Right renal cortex interstitium (tissue), 3 donors: ENCODE results near the gene UBE2G1. TPM values are rescaled to one million over a fixed set of nuclear protein-coding genes. Genes with fewer than 3 reads are reported as not detected.

Experiments
- DNase-seq, 3 donors: peaks; one replicate each; pipeline ENCODE4 v3.0.0-alpha.2; 2013; ENCODE audit warnings: low read depth in 3 of 3, low spot score in 2 of 3
- polyA plus RNA-seq, 3 donors: library from polyadenylated mRNA; unstranded; fragments of 120-200 nt; gene quantifications; one replicate each; pipeline ENCODE4 v1.2.1, GENCODE V29; 2013; ENCODE audit not compliant: insufficient read length in 3 of 3

UBE2G1 gene
- polyA plus RNA-seq, 3 donors: 58.6 to 62.3 (median 61.6) TPM

DNA sequence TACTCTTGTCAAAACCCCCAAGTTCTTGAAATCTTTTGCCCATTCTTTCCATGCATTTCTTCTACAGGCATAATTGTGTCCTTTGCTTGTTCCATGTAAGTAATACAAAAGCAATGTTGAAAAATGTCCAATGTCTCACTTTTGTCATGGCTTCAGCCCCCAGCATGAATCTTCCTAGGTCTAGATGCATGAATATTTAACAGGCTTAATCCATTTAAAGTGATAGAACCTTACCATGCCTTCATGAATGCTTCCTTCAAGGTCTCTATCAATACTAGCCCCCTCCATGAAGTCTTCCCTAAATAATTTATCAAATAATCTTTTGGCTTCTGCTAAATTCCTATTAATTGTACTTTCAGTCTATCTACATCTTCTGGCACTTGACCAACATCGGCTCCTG is 56.6 kb downstream of the UBE2G1 start:
- no peak for DNase-seq

DNA sequence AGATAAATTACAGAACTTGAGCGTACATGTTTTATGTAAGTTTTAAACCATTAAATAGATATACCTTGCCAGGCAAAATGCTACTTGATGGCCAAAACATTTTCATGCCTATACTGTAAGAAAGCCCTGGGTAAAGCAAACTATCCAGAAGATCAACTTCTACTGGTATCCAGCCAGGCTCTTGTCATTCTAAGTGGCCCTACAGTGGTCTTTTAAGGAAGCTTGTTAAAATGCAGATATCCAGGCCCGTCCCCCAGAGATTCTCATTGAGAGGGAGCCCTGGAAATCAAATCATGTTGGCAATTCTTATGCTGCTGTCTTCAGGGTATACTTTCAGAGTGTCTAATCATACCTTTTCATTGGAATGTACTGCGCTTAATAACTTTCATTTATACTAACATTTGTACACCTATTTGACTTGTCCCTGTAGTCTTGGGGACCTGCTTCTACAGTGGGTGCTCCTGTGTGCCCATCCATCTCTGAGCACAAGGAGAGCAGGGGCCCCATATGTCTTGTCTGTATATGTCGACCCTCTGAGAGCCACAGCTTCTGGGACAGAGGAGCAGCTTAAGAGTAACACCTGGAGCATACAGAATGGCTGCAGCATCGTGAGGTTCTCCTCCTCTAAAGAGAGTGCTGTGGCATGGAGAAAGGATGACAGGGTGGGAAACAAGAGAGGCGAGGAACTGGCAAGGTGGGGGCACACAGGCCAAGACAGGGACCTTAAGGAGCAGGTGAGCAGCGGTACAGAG is 59.1 kb downstream of the UBE2G1 start:
- no peak for DNase-seq

DNA sequence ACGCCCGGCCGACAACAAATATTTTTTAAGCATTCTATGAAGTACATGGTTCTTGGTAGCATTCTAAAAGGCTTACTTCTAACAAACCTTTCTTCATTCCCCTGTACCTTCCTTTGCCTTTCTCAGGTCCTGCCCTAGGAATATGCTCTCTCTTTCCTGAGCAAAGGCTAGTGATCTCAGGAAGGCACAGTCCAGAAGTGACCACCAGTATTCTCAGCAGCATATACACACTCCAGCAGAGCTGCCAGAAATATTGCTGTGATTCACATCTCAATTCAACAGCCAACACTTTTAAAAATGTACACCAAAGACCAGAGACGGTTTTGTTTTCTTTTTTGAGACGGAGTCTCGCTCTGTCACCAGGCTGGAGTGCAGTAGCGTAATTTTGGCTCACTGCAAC is 61.3 kb downstream of the UBE2G1 start:
- no peak for DNase-seq

DNA sequence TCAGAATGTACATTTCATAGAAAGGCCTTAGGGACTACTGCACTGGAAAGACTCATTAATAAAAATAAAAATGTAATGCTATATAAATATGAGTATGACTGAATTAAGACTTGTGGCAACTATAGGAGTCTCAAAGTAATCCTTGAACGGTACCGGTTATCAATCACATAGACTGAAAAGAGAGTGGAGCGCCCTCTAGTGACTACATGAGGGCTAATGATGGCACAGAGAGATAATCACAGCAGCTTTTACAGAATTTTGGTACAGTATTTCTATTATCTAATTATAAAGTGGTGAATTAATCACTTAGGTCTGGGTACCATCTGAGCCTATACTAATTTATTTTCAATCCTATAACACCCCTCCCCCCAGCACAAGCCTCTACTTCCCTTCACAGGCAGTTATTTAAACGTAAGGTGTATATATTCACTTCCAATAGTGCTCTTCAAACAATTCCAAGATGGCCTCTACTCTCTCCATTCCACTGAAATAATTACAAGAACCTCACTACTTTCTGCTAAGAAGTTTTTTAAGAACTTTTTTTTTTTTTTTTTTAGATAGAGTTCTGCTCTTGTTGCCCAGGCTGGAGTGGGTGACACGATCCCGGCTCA is 62.0 kb downstream of the UBE2G1 start:
- no peak for DNase-seq

DNA sequence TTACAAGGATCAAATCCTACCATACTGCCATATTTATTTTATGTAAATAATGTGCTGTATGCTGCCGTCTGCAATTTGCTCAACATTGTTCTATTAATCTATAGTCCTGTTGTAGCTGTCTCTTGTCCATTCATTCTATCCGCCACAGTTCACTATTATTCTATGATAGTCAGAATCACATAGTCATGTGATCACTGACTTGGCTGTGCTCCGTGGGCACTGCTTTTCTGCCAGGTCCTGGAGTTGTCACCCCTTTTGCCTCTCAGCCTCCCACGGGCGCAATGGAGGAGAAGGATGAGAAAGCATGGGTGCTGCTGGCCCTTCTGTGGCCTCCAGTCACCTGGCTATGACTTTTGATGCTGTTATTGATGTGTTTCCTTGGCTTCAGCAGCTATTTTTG is 65.4 kb downstream of the UBE2G1 start:
- no peak for DNase-seq

DNA sequence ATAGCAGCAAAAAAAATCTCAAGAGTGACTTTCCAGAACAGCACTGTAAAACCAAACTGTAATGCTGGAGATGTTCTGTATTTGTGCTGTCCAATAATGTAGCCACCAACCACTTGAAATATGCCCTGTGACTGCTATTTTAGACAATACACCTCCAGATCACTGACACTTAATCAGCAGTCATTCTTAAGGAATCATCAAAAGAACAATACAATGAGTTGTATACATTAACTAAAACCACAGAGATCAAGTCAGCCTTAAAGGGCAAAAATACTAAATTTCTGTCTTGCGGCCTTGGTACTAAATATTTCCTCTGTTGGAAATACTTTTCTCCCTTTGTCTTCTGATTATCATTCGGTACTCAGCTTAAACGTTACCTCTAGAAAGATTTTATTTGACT is 69.1 kb downstream of the UBE2G1 start:
- DNase-seq: no peak

DNA sequence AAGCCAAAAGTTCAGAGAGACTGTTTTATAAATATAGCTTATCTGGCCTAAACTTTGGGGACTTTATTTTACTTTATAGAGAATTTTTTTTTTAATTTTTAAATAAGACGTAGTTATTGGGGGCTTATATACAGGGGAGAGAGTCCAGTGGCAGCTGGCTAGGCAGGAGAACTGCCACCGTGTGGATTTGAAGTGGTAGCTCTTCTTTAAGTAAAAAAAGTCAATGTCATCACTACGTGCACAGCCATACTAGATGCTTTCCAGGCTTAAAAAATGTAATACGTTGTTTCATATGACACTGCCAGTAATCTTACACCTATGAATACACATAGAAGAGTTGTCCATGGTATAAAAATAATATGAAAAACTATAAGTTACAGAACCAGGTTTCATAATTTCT is 70.8 kb downstream of the UBE2G1 start:
- no peak for DNase-seq

DNA sequence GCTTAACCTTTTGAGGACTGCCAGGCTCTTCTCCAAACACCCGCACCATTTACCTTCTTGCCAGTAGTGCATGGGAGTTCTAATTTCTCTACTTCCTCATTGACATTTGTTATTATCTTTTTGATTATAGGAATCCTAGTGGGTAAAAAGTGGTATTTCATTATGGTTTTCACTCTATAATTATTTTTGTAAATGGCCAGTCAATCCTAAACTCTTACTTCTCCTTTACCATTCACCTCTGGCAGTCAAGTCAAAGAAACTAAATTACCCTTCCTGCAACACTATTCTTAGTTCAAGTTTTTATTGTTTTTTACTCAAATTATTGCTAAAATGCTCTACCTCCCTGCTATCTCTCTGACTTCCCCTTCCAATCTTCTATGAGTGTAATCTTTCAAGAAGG is 72.9 kb downstream of the UBE2G1 start:
- no peak for DNase-seq

DNA sequence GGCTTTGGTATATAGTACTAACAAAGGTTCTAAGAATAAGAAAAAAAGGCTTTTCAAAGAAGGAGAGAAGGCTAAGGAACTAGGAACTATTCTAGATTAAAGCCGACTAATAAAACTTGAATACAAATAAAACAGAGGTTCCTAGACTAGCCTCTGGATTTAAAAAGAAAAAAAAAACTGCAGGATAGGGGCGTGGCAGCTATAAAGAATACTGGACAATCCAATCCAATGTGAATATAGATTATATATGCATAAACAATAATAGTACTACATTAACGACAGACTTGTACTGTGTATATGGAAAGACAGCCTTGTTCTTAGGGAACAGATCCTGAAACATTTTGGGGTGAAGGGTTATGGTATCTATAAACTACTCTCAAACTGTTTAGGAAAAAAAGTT is 78.8 kb downstream of the UBE2G1 start:
- DNase-seq: no peak

DNA sequence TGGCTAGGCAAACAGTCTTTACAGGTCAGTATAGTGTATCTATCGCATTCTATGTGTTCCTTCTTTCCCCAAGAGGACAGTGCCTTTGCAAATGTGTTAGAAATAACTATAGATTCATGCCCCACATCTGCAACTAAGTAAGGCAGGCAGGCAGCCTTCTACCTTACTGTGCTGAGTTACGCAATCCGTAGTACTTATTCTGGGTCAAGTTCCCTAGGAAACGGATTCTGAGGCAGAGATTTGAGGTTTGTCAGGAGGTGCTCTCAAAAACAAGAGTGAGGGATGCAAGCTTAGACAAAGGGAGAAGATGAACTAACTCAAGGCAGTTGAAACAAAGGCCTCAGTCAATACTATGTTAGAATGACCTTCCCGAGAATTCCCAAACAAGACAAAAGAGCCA is 90.0 kb downstream of the UBE2G1 start:
- DNase-seq: no peak

DNA sequence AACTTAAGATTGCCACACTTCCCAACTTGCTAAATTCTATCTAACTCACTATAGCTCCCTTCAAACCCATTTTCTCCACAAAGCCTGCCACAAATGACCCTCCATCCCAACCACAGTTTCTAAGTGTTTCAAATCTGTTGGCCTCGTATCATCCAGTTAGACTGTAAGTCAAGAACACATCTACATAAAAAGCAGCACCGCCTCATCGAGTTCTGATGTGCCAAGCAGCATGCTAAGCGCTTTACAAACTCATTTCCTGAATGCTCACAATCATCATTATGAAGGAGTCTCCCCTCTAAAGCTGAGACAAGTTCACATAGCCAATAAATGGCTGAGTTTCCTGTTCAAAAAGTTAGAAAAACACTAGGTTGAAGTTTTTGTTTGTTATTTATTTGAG is 93.5 kb downstream of the UBE2G1 start:
- no peak for DNase-seq

DNA sequence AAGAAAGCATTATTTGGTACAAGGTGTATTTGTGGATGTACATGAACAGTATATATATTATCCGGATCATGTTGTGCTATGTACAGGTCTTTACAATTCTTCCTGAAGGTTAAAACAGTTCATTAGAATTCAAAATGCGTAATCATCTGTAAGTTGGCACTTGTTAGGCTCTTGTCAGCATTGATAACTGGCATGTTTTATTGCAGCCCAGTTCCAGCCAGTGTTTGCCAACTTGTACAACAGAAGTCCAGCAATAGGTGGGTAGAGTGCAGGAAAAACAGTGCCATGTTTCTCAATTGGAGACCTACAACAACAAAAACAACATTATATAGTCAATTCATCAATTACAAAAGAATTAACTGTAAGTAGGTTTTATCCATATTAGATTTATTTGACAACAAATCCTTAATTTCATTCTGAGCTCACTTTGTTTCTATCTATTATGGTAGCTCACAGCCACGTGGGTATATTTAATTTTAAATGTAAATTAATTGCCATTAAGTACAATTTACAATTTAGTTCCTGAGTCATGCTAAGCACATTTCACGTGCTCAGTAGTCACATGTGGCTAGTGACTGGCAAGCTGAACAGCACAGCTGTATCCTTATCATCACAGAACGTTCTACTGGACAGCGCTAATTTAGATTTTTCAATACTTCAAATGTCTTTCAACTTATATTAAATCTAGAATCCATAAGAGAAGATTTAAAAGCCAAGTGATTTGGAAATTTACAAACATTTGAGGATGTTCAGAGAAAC is 94.1 kb downstream of the UBE2G1 start:
- no peak for DNase-seq

DNA sequence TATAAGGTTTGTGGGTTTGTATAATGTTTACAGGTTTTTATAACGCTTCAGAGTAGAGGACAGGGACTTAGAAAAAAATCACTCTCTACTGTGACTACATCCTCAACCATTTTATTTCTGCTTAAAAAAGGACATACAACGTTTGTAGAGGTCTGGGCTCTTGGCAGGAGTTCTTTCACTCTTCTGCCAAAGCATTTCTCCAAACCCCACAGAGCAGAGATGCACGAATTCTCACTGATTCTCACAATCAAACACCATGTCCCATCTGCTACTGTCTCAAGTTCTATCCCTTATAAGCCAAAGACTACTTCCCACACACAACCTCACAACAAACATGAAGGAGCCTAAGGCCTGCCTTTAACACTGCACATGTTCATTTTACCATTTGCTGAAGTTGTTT is 95.7 kb downstream of the UBE2G1 start:
- DNase-seq: no peak

DNA sequence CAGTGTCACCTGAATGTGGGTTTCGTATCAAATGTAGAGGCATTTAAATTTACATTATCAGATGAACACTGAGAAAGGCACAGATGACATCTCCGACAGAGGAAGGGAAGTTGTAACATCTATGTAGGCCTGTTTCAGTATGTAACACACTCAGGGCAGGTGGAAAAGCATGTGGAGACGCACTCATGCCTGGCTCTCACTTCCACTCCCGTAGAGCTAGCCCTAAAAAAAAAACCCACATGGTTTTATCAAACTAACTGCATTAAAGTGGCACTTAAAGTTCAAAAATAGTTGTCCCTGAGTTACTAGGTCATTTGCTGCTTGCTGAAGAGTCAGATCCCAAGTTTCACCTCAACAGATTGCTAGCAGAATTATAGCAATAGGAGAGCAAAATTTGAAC is 96.6 kb downstream of the UBE2G1 start:
- no peak for DNase-seq

DNA sequence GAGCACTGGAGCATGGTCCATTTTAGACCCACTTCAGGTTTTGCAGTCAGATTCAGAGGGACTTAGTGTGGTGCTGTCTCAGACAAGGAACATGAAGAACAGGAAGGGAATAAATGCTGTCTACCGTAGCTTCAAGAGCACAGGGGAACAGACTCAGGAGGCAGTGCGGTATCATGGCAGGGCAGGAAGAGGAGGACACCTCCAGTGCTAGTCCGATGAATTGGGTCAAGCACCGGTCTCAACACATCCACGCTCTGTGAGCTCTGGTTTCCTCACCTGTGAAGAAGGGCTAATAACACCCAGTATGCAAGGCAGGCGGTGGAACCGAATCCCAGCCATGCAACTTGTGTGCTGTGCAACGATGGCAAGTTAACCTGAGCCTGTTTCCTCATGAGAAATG is 99.1 kb downstream of the UBE2G1 start:
- no peak for DNase-seq

DNA sequence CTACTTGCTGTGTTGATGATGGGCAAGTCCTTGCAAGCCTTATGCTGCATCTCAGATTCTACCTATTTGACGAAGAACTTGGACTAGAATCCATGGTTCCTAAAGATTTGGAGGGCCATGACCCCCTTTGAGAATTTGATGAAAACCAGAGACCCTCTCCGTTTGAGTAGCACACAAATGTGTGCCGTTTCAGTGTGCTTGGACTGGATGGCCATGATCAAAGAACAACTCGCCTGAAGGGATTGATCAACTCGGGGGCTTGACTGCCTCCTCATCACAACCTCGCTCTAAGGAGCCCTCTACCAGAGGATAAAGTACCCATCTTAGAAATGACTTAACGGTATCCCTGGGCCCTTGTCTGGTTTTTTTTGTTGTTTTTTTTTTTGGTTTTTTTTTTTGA is 99.9 kb downstream of the UBE2G1 start:
- DNase-seq: no peak

DNA sequence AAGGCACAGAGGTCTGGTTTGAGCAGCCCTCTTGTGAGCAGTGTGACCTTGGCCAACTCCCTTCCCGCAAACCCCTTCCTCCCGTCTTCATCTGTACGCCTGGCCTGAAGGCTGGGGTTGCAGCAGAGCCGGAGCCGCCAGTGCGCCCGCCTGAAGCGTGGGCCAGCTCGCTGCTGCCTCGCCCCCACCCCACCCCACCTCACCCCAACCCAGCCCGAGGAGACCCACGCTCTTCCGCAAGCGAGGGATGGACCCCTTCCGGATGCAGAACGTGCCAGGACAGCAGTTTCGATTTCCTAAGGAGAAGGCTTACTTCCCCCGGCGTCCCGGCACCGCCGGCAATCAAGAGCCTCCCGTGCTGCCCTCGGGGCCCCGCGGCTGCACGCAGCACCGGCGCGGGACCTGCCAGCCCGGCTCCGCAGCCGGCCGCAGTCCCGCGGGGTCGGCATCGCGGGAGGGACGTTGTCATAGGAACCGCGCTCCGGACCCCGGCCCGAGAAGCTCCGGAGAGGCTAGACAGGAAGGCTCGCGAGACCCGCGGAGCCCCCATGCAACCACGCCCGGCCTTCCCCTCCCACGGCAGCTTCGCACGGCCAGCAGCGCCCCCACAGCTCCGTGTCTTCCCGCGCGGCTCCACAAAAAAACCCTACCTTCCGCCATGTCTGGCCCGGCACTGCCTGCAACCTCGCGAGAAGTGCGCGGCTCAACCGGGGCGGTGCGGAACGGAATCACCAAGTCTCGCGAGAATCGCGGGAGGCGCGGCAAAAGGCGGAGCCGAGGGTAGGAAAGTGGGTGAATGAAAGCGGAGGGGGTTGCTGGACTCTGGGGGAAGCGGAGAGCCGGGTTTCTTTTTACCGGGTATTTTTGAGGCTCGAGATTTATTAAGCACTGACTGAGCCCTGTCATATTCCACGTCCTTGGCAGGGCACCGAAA is 102.9 kb downstream of the UBE2G1 start, which contains the start of gene ANKFY1:
Gene ANKFY1, minus strand, starts transcription at position 698 of the 934 bp plus-strand sequence. Its CDS starts 38 bp downstream, at position 660.
- DNase-seq: peak; percentile 88 to 93 (median 92)

DNA sequence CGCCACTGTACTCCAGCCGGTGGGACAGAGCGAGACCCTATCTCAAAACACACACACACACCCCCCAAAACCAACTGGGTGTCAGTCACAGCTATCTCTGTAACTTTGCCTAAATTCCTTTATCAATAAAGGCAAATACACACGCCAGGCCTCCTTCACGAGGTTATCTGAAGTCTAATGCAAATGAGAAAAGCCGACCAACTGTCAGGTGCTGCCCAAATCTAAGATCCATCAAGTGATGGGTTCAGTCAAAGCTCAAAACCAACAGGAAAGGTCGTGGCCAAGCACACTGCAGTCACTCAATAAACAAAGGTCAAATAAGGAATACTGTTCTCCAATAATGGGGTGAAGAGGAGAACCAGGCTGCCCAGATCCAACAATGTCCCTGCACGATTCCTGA is 103.8 kb downstream of the UBE2G1 start:
- DNase-seq: no peak

DNA sequence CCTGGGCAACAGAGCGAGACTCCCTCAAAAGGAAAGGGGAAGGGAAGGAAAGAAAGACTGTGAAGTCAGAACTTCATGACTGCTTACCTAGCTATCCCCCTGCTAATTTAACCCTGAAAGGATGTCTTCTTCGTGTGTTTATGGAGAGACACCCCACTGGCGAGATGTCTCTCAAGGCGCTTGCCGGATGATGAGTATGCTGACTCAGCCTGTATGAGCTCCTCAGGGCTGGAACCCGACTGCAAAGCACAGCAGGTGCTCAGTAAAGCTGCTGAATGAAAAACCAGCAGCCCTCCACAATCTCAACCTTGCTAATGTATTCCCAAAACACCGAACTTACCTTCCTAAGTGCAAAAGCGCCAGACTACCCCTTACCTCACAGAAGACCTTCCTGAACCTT is 105.0 kb downstream of the UBE2G1 start:
- no peak for DNase-seq

DNA sequence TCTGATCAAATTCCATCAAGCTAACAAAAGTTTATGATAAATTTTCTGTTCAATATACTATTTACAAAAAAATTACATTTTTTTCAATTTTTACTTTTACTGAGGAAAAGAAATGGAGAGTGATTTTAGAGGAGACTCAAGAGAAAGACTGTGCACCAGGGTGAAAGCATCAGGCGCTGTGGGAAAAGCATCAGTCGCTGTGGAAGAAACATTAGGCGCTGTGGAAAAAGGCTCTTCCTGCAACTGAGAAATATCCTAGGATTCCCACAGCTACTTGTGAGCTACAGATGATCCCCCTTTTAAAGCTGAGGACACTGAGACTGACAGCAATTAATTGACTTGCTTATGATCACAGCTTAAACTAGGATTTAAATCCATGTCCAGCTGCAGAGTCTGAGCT is 107.6 kb downstream of the UBE2G1 start:
- DNase-seq: no peak

DNA sequence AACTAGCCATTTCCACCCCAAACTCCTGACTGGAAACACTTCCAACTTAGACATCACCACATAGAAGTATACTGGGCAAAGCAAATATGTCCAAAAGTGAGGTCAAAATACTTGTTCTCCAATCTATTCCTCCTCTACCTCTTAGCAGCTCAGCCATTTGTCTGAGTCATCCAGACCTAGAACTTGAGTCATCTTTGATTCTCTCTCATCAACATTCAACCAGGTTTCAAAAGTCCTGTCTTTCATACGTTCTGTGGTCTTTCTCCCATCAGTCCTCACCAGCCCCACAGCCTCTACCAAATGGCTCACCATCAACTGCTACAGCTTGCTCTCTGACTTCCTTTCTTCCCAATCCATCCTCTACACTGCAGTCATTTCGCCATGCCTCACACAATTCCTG is 109.5 kb downstream of the UBE2G1 start:
- no peak for DNase-seq
